NCI-H1694 (cell line): Measurements from ENCODE around the gene ATRN.

Source experiments
- DNase-seq: peaks from one replicate; lab custom pipeline; 2025; lab: John Stamatoyannopoulos, UW

ATRN gene

DNA sequence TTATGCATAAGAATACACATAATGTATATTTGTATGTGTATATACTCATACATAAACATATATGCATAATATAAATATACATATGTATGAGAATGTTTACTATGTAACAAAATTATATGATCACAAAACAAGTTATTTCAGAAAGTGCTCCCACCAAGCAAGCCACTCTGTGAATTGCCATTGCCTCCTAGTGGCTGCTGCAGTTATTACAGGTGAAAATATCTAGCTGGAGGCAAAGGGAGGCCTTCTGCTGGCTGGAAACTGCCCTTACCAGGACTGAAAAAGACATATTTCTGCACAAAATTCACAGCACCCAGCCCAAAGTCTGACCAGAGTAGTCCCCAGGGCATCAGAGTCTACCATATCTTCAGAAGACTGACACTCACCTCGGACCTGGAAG lies 225.4 kb downstream of the ATRN start:
- DNase-seq = no peak

DNA sequence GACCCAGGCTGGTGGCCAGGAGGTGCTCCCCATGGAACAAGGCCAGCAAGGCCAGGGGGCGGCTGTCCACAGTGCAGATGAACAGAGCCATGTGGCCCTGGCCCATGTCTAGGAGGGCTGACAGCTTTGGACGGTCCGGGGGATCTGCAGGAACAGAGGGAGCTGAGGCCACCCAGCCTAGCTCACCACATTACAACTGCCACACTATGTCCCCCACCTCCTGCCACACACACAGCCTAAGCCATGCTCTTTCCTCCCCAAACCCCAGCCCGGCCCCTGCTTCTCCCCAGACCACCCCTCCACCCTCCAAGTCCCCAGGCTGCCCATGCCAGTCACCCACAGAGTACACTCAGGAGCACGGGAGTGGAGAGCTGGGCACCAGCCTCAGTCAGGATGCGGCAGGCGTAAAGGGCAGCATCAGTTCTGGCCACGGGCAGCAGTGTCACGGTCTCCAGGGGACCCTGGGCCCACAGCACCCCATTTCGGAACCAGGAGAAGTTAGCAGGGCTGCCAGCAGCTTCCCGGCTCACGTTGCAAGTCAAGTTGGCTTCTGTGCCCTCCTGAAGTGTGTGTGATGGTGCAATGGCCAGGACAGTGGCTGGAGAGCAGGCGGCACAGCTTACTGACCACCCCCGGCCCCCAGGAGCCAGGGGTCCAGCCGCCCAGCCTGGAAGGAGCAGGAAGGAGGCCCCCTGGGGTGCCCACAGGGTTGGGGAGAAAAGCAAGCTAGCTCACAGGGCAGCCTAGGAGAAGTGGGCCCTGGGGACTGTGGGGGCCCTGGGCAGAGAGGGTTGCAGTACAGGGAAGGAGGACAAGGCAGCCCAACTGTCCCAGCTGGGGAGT lies 226.1 kb downstream of the ATRN start:
- DNase-seq = no peak

DNA sequence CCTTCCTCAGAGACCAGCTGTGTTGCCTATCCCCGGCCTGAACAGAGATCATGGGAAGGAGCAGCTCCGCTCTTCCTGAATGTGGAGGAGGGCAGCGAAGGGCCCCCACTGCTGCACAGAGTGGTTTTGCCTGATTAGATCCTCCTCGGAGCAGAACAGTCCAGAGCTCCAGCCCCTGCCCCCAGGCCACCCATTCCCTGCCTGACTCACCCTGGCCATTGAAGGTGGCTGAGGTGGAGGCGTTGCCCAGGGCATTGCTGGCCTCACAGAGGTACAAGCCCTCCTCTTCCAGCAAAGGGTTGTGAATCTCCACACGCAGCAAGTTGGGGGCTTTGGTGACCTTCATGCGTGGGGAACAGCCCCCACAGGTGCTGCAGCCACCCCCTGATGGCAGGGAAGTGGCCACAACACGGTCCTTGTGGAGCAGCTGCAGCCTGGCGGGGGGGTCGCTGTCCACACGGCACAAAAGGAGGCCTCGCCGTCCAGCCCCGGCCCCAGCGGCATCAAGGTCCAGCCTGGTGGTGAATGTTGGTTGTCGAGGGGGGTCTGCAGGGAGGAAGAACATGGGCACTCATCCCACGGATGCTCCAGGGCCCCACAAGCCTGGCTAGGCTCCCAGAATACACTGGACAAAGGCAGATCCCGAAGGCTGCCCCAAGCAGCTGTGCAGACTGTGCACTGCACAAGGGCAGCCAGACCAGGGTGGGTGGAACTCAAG lies 226.9 kb downstream of the ATRN start:
- DNase-seq = no peak

GRCh38 chr20:3698591-3699001 lies 227.8 kb downstream of the ATRN start:
- DNase-seq = no peak

DNA sequence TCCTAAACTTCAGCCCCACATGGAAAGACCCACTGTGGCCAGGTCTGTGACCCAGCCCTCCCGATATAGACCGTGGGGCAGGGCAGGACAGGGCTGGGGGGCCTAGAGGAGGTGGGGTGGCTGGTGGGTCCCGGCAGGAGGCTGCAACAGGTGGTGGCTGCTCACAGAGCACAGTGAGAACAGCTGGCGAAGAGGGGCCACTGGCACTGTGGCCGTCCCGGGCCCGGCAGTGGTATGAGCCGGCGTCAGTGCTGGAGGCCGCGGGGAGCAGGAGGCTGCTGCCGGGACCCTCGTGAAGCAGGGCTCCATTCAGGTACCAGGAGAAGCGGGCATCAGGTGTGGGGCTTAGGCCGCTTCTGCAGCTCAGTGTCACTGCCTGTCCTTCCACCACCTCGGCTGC lies 228.2 kb downstream of the ATRN start:
- no peak for DNase-seq
